Osteoblast (primary cell): ENCODE data around the gene MERTK. TPM values are rescaled to one million over a fixed set of nuclear protein-coding genes. Genes with fewer than 3 reads are reported as not detected.
A peak's percentile ranks its signal among the peaks of the same experiment; 100 is the strongest.
"Not testable (repeated sequence)": the region's sequence is repeated elsewhere in the genome, so short reads cannot be mapped to it uniquely, and the experiment has no call there.

Source experiments
- DNase-seq: peaks from one replicate; pipeline ENCODE4 v3.0.0; 2011; ENCODE audit warnings: low spot score, mixed read lengths; ENCODE audit not compliant: insufficient read length; ENCODE audit errors: missing footprints
- H2AFZ ChIP-seq: 2 replicates; pipeline ENCODE4 v1.6.0; 2011; ENCODE audit warnings: mild to moderate bottlenecking, low read length
- H3K27ac ChIP-seq: 2 replicates; pipeline ENCODE4 v1.5.1; 2011; ENCODE audit warnings: mild to moderate bottlenecking, low read depth, low read length, moderate library complexity
- H3K27me3 ChIP-seq: 2 replicates; pipeline ENCODE4 v1.6.0; 2012; ENCODE audit warnings: mild to moderate bottlenecking, control low read depth, inconsistent platforms, low read length, moderate library complexity; ENCODE audit not compliant: insufficient read depth
- H3K36me3 ChIP-seq: 2 replicates; pipeline ENCODE4 v1.5.1; 2011; ENCODE audit warnings: mild to moderate bottlenecking, low read length, control low read depth, moderate library complexity; ENCODE audit not compliant: insufficient read depth
- H3K4me1 ChIP-seq: 2 replicates; pipeline ENCODE4 v1.5.1; 2011; ENCODE audit warnings: mild to moderate bottlenecking, low read length, control low read depth, moderate library complexity; ENCODE audit not compliant: insufficient read depth
- H3K4me2 ChIP-seq: 2 replicates; pipeline ENCODE4 v1.6.0; 2011; ENCODE audit warnings: mild to moderate bottlenecking, low read length; ENCODE audit not compliant: insufficient read depth
- H3K4me3 ChIP-seq: fragments of 200-600 bp; sonication (generic); 3 replicates; pipeline ENCODE4 v1.5.1; 2012; ENCODE audit warnings: mild to moderate bottlenecking, low read length, inconsistent platforms; ENCODE audit not compliant: insufficient read depth
- H3K79me2 ChIP-seq: 2 replicates; pipeline ENCODE4 v1.6.0; 2012; ENCODE audit warnings: mild to moderate bottlenecking, low read length, control low read depth, inconsistent platforms; ENCODE audit not compliant: insufficient read depth
- H3K9me3 ChIP-seq: 2 replicates; pipeline ENCODE4 v1.5.1; 2011; ENCODE audit warnings: low read depth, low read length, control low read depth
- H4K20me1 ChIP-seq: 2 replicates; pipeline ENCODE4 v1.6.0; 2012; ENCODE audit warnings: mild to moderate bottlenecking, low read length, control low read depth; ENCODE audit not compliant: insufficient read depth
- CTCF ChIP-seq: IDR thresholded peaks from 2 replicates; pipeline ENCODE4 v1.5.1; 2011; ENCODE audit warnings: mild to moderate bottlenecking, low read depth, low read length, moderate library complexity; ENCODE audit errors: extremely low read depth
- total RNA-seq: library from RNA; depleted of rRNA; stranded (reverse); fragments of >200 nt; gene quantifications from 2 replicates; pipeline ENCODE4 v1.2.3, GENCODE V29; 2012

The MERTK gene
- total RNA-seq, 1 donor = 0.72 TPM

GRCh38 chr2:111957872-111958354, 59.5 kb downstream of the MERTK start:
- peaks cover 48% of the 10 kb centered on the region for H3K27me3 ChIP-seq
- H4K20me1 ChIP-seq = no peaks in the 10 kb centered on the region
- H2AFZ ChIP-seq = no peak overlapping the region
- no peak for DNase-seq
- H3K36me3 ChIP-seq = no peaks in the 10 kb centered on the region
- TF ChIP-seq CTCF = no peak
- H3K4me3 ChIP-seq = no peak overlapping the region
- no peak overlapping the region for H3K27ac ChIP-seq
- no peak overlapping the region for H3K4me2 ChIP-seq
- H3K9me3 ChIP-seq = no peaks in the 10 kb centered on the region
- no peaks in the 10 kb centered on the region for H3K79me2 ChIP-seq
- H3K4me1 ChIP-seq = no peaks in the 10 kb centered on the region

GRCh38 chr2:111958901-111959300, 60.5 kb downstream of the MERTK start:
- no peak for DNase-seq
- no peak overlapping the region for H3K4me2 ChIP-seq
- H2AFZ ChIP-seq = no peak overlapping the region
- H3K9me3 ChIP-seq = no peaks in the 10 kb centered on the region
- H3K27me3 ChIP-seq = peaks cover 48% of the 10 kb centered on the region
- no peaks in the 10 kb centered on the region for H3K79me2 ChIP-seq
- TF ChIP-seq CTCF = peak; percentile 29
- no peaks in the 10 kb centered on the region for H4K20me1 ChIP-seq
- no peaks in the 10 kb centered on the region for H3K4me1 ChIP-seq
- no peak overlapping the region for H3K4me3 ChIP-seq
- H3K27ac ChIP-seq = no peak overlapping the region
- no peaks in the 10 kb centered on the region for H3K36me3 ChIP-seq

GRCh38 chr2:111961663-111962062, 63.3 kb downstream of the MERTK start:
- no peaks in the 10 kb centered on the region for H3K4me1 ChIP-seq

GRCh38 chr2:111963086-111963485, 64.7 kb downstream of the MERTK start:
- not testable (repeated sequence) for H4K20me1 ChIP-seq, H3K4me3 ChIP-seq, H3K9me3 ChIP-seq, H3K36me3 ChIP-seq, H2AFZ ChIP-seq, DNase-seq, H3K4me1 ChIP-seq, H3K4me2 ChIP-seq, H3K27ac ChIP-seq, H3K79me2 ChIP-seq
- H3K27me3 ChIP-seq = peaks cover 48% of the 10 kb centered on the region

More at GRCh38 chr2:111961663-111962062, 63.3 kb downstream of the MERTK start:
- peaks cover 51% of the 10 kb centered on the region for H3K27me3 ChIP-seq
- H3K4me2 ChIP-seq = no peak overlapping the region
- H4K20me1 ChIP-seq = no peaks in the 10 kb centered on the region
- H3K79me2 ChIP-seq = no peaks in the 10 kb centered on the region
- TF ChIP-seq CTCF = no peak
- H3K4me3 ChIP-seq = no peak overlapping the region
- no peaks in the 10 kb centered on the region for H3K36me3 ChIP-seq
- H3K27ac ChIP-seq = no peak overlapping the region
- H2AFZ ChIP-seq = no peak overlapping the region
- DNase-seq = no peak
- H3K9me3 ChIP-seq = no peaks in the 10 kb centered on the region

- H3K36me3 ChIP-seq, H2AFZ ChIP-seq, H3K4me1 ChIP-seq, H3K4me2 ChIP-seq, H3K79me2 ChIP-seq, H4K20me1 ChIP-seq, H3K27ac ChIP-seq, H3K9me3 ChIP-seq, DNase-seq, H3K4me3 ChIP-seq: not testable (repeated sequence)
- H3K27me3 ChIP-seq = peaks cover 44% of the 10 kb centered on the region
These were observed 65.1 kb downstream of the MERTK start for GRCh38 chr2:111963508-111963907.
